Neural cell (in vitro differentiated cells): Measurements from ENCODE around the gene EGFL8.

Experiments
- CTCF ChIP-seq: fragments of 450-650 bp; IDR thresholded peaks from 2 replicates; pipeline ENCODE4 v1.5.1; 2014; ENCODE audit warnings: antibody characterized with exemption, mild to moderate bottlenecking, moderate library complexity; ENCODE audit not compliant: poor library complexity, severe bottlenecking
- EP300 ChIP-seq: fragments of 450-650 bp; conservative IDR thresholded peaks from 2 replicates; pipeline ENCODE4 v1.6.1; 2014; ENCODE audit warnings: antibody characterized with exemption, mild to moderate bottlenecking, moderate library complexity; ENCODE audit not compliant: poor library complexity, severe bottlenecking
- EZH2 ChIP-seq: fragments of 200-600, 300-800 bp; shearing (Covaris generic), sonication (generic); IDR thresholded peaks from 2 replicates; pipeline ENCODE4 v1.6.1; 2014; ENCODE audit warnings: antibody characterized with exemption, low read length, borderline replicate concordance, mild to moderate bottlenecking; ENCODE audit not compliant: insufficient read depth, poor library complexity, severe bottlenecking
- POLR2AphosphoS5 ChIP-seq: IDR thresholded peaks from 2 replicates; pipeline ENCODE4 v1.6.1; 2012
- TF ChIP-seq, protein P1 (sequence below): IDR thresholded peaks from 2 replicates; pipeline ENCODE4 v1.6.1; 2012; ENCODE audit warnings: borderline replicate concordance

GRCh38 chr6:32168807-32169591 lies 4.6 kb downstream of the EGFL8 start:
- TF ChIP-seq CTCF (no peak), EZH2 (no peak), EP300 (no peak), POLR2AphosphoS5 (no peak)
- TF ChIP-seq, protein P1, sequence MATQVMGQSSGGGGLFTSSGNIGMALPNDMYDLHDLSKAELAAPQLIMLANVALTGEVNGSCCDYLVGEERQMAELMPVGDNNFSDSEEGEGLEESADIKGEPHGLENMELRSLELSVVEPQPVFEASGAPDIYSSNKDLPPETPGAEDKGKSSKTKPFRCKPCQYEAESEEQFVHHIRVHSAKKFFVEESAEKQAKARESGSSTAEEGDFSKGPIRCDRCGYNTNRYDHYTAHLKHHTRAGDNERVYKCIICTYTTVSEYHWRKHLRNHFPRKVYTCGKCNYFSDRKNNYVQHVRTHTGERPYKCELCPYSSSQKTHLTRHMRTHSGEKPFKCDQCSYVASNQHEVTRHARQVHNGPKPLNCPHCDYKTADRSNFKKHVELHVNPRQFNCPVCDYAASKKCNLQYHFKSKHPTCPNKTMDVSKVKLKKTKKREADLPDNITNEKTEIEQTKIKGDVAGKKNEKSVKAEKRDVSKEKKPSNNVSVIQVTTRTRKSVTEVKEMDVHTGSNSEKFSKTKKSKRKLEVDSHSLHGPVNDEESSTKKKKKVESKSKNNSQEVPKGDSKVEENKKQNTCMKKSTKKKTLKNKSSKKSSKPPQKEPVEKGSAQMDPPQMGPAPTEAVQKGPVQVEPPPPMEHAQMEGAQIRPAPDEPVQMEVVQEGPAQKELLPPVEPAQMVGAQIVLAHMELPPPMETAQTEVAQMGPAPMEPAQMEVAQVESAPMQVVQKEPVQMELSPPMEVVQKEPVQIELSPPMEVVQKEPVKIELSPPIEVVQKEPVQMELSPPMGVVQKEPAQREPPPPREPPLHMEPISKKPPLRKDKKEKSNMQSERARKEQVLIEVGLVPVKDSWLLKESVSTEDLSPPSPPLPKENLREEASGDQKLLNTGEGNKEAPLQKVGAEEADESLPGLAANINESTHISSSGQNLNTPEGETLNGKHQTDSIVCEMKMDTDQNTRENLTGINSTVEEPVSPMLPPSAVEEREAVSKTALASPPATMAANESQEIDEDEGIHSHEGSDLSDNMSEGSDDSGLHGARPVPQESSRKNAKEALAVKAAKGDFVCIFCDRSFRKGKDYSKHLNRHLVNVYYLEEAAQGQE: no peak
